Urothelium cell line (cell line): ENCODE data around the gene ZFPL1.

Source experiments
- DNase-seq: peaks from one replicate; pipeline ENCODE4 v3.0.0; 2011; ENCODE audit warnings: low spot score, mixed read lengths
- FAIRE-seq: peaks from 2 replicates; lab custom pipeline; 2011; peaks lifted over from hg19 to GRCh38; lab: Jason Lieb, UNC

The ZFPL1 gene

GRCh38 chr11:65089621-65090020 lies 5.6 kb downstream of the ZFPL1 start:
- no peak for DNase-seq

DNA sequence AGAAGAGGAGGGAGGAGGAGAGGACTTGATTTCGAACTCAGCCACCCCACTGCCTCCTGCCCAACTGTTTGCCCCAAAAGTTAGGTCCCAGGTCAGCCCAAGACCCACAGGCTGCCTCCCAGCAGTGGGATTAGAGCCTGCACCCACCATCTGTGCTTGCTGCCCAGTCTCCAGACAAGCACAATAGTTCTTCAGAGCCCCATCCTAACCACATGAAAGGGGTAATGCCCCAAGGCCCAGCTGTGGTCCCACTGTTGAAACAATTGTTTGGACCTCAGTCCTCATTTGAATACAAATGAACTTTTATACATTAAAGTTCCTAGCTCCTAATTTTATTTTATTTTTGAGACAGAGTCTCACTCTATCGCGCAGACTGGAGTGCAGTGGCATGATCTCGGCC lies 6.6 kb downstream of the ZFPL1 start:
- FAIRE-seq (no peak), DNase-seq (no peak)

More at GRCh38 chr11:65089621-65090020, 5.6 kb downstream of the ZFPL1 start:
- FAIRE-seq: no peak

DNA sequence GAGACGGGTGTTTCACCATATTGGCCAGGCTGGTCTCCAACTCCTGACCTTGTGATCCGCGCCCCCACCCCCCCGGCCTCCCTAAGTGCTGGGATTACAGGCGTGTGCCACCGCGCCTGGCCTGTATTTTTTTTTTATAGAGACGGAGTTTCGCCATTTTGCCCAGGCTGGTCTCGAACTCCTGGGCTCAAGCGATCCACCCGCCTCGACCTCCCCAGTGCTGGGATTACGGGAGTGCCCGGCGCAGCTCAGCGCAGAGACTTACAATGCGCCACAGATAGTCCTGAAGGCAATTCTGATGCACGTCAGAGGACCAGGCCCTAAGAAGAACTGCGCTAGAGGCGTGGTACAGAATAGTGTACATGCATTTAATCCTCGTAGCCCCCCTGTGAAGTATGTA lies 11.4 kb downstream of the ZFPL1 start:
- no peak for DNase-seq
- FAIRE-seq: no peak

DNA sequence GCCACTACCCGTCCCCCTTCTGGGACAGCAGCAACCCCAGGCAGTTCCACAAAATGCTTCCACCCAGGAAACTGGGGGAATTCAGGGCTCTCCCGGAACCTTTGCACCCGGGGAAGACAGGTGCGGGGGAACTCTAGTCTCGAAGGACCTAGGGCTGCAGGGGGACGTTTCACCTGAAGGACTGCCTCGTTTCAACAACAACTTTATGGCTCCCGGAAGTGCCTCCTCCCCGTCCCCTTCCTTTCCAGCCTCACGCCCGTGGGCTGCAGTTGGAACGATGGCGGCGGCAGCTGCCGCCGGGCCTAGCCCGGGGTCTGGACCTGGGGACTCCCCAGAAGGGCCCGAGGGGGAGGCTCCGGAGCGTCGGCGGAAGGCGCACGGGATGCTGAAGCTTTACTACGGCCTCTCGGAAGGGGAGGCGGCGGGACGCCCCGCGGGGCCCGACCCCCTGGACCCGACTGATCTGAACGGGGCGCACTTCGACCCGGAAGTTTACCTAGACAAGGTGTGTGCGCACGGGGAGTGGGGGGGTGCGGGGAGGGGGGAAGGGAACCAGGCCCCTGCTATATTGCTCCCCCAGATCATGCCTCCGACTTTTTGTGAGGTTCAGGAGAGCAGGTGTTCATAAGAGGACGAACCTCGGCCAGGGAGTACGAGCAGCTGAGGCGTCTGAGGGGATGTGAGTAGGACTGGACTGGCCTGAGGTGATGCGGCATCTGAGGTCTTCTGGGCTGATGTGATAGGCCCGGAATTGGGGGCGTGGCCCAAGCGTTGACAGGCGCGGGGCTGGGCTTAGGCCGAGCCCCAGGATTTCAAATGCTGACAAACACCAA lies 12.2 kb downstream of the ZFPL1 start, which contains the start of gene VPS51:
Gene VPS51, plus strand, starts transcription at position 241 of the 833 bp plus-strand sequence. Its CDS starts 37 bp downstream, at position 278.
- DNase-seq: peak; percentile 90
- FAIRE-seq: peak; percentile 80

DNA sequence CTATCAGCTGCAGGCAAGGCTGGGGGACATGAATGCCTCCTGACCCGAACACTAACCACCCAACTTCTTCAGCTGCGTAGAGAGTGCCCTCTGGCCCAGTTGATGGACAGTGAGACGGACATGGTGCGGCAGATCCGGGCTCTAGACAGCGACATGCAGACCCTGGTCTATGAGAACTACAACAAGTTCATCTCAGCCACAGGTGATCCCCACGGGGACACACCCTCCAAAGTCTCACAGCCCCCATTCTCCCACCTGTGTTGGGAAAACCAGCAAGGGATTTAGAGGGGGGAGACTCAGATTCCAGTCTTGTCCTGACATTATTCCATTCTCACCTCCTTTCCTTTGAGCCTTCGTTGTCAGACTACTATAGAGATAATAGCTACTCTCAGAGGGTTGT lies 12.9 kb downstream of the ZFPL1 start:
- FAIRE-seq: no peak
- no peak for DNase-seq

- FAIRE-seq: no peak
Measured at GRCh38 chr11:65100674-65101350, 16.8 kb downstream of the ZFPL1 start.

GRCh38 chr11:65102142-65103095 lies 18.4 kb downstream of the ZFPL1 start:
- DNase-seq (no peak), FAIRE-seq (no peak)

More at GRCh38 chr11:65100674-65101350, 16.8 kb downstream of the ZFPL1 start:
- DNase-seq: no peak

DNA sequence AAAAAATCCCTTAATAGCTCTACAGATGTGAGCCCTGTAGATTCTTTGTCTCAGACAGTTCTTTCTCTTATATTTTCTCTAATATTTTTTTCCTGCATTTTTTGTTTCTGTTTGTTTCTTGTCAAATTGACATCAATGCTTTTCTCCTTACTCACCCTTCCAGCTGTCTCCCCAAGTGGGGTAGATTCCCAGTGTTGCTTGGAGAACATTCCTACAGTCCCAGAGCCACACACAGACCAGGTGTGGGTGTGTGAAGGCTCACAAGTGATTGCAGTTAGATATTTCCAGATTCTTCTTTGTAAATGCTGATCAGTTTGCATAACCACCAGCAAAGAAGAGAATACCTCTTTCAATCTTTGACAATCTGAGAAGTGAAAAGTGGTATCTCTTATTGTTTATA lies 19.5 kb downstream of the ZFPL1 start:
- DNase-seq: no peak
- FAIRE-seq: no peak

GRCh38 chr11:65104628-65105027 lies 20.6 kb downstream of the ZFPL1 start:
- DNase-seq (no peak), FAIRE-seq (no peak)

DNA sequence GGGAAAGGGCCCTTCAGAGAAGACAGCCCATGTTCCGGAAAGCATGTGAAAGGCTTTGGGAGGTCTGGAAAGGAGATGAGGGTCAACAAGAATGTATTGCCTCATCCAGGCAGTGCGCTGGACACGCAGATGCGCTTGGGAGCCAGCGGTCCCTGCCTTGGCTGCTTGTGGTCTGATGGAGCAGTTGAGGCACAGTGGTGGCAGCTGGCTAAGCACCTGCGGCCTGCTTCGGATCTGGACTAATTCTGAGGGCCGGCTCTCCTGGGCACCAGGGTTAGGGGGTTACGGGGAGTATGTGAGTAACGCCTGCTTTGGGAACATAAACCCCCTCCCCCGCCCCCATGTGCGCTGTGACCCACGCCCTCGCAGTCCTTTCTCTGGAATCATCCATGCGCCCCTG lies 23.1 kb downstream of the ZFPL1 start:
- no peak for DNase-seq
- FAIRE-seq: no peak

DNA sequence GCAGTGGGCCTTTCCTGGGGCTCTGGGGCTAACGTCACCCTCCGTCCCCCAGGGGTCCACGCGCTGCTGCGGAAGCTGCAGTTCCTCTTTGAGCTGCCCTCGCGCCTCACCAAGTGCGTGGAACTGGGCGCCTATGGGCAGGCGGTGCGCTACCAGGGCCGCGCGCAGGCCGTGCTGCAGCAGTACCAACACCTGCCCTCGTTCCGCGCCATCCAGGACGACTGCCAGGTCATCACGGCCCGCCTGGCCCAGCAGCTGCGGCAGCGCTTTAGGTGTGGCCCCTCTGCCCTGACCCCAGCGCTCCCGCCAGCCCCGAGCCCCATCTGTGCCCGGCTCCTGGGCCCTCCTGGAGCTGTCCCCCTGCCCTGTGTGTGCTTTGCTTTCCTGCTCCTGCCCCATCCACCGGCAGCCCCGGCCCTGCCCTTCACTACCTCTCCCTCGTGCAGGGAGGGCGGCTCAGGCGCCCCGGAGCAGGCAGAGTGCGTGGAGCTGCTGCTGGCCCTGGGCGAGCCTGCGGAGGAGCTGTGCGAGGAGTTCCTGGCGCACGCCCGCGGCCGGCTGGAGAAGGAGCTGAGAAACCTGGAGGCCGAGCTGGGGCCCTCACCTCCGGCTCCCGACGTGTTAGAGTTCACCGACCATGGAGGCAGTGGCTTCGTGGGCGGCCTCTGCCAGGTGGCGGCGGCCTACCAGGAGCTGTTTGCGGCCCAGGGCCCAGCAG lies 23.9 kb downstream of the ZFPL1 start:
- DNase-seq: no peak
- no peak for FAIRE-seq

DNA sequence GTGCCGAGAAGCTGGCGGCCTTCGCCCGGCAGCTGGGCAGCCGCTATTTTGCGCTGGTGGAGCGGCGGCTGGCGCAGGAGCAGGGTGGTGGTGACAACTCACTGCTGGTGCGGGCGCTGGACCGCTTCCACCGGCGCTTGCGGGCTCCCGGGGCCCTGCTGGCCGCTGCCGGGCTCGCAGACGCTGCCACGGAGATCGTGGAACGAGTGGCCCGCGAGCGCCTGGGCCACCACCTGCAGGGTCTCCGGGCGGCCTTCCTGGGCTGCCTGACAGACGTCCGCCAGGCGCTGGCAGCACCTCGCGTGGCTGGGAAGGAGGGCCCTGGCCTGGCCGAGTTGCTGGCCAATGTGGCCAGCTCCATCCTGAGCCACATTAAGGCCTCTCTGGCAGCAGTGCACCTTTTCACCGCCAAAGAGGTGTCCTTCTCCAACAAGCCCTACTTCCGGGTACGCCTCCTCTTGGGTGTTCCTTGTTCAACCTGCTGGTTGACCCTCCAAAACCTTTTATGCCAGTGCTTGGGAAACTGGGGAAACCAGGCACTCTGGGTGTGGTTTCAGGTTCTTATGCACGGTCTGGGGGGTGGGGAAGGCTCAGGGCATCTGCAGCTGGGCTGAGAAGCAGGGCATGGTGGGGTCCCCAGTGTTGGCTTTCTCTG lies 24.6 kb downstream of the ZFPL1 start:
- DNase-seq (no peak), FAIRE-seq (no peak)

- peak; percentile 37 for FAIRE-seq
- no peak for DNase-seq
Measured at GRCh38 chr11:65109231-65110198, 25.5 kb downstream of the ZFPL1 start.

DNA sequence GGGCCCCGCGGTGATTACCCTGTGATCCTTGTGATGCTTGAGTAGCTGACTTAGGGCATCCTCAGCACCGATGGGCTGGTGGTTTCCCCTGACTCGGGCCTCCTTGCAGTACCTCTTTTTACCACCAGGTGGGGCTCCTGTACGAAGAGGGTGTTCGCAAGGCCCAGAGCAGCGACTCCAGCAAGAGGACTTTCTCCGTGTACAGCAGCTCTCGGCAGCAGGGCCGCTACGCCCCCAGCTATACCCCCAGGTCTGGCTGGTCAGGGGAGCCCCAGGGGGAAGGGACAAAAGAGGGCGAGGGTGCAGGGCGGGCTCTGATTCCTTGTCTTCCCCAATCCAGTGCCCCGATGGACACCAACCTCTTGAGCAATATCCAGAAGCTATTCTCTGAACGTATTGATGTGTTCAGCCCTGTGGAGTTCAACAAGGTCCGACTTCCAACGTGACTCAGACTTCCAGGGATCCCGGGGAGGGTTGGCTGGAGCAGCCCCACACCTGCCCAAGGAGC lies 26.4 kb downstream of the ZFPL1 start:
- FAIRE-seq (no peak), DNase-seq (peak; percentile 85)

DNA sequence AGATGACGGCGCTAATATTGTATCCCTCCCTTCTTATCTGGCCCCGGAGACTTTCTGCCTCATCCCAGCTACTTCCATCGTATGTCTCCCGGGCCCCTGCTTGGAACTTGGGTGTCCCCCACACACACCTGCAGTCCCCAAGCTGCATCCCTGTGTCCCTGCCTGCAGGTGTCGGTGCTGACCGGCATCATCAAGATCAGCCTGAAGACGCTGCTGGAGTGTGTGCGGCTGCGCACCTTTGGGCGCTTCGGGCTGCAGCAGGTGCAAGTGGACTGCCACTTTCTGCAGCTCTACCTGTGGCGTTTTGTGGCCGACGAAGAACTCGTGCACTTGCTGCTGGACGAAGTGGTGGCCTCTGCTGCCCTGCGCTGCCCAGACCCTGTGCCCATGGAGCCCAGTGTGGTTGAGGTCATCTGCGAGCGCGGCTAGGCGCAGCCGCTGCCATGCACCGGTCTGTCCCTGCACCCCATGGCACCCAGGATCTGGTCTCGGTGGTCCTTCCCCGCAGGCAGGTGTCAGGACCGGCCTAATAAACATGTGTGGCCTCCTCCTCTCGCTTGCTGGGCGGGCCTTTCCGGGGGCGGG lies 27.2 kb downstream of the ZFPL1 start:
- no peak for FAIRE-seq
- no peak for DNase-seq

- DNase-seq: no peak
- FAIRE-seq: no peak
Measured at GRCh38 chr11:65111744-65112545, 27.9 kb downstream of the ZFPL1 start, which contains the start of gene TM7SF2. TM7SF2 (plus strand) TSS chr11:65111872; CDS start chr11:65112016, 144 bp downstream.
